GM18519 (cell line): Measurements from ENCODE around the gene EGFL7.

ENCODE experiments used
- ATAC-seq: cut with Tn5 transposase; IDR thresholded peaks from one replicate; pipeline ENCODE4 v1.9.1; 2021; ENCODE audit warnings: mild to moderate bottlenecking, moderate library complexity; ENCODE audit not compliant: unreplicated experiment, low FRiP score

Gene EGFL7

GRCh38 chr9:136684799-136685198 lies 22.1 kb downstream of the EGFL7 start:
- ATAC-seq, result no peak

GRCh38 chr9:136685216-136685615 lies 22.5 kb downstream of the EGFL7 start:
- no peak for ATAC-seq

DNA sequence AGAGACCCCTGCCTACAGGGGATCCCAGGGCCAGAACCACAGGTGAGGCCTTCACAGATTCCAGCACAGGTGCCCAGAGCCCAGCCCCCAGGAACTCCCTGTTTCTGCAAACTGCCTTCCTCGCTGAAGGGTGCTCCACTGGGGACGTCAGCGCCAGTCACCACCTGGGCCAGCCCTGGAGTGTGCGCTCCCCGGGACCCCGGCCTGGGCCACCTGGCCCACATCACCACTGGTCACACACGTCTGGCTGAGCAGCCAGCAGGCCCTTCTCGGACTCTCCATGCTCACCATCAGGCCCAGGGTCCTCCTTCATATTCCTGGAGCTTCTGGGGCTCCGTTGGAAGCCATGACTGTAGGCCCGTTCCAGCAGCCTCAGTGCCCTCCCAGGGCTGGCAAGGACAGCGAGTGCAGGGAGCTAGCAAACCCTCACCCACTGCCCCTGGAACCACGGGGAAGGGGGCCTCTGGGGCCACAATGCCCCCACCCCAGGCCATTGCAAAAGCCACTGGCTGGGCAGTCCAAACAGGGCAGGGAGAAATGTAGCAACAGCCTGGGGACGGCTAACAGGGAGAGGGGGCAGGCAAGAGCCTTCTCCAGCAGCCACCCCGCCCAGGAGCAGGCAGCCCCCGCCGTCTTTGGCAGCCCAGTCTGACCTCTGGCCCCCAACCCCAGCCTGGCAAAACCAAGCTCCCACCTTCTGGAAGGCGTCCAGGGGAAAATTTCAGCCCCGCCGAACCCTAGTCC lies 23.2 kb downstream of the EGFL7 start:
- no peak for ATAC-seq

DNA sequence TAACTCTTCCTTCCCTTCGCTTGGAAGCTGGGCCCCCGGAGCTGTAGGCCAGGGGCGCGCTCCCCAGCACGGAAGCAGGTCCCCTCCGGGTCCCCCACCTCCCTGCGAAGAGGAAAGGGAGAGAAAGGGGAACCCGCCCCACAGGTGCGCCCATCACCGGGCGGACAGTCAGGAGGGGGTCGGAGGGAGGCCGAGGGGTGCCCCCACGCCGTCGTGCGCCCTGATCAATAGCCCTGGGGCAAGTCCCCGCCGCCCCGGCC lies 23.7 kb downstream of the EGFL7 start:
- ATAC-seq, result no peak

- no peak for ATAC-seq
These were observed 24.3 kb downstream of the EGFL7 start, which contains the start of gene AGPAT2 for GRCh38 chr9:136686794-136687711. Gene AGPAT2 (minus strand): TSS chr9:136687457. CDS start chr9:136687357, 100 bp downstream.

- no peak for ATAC-seq
These were observed 25.1 kb downstream of the EGFL7 start for GRCh38 chr9:136687721-136688223.

- ATAC-seq, result no peak
These were observed 25.8 kb downstream of the EGFL7 start for GRCh38 chr9:136688274-136689107.

DNA sequence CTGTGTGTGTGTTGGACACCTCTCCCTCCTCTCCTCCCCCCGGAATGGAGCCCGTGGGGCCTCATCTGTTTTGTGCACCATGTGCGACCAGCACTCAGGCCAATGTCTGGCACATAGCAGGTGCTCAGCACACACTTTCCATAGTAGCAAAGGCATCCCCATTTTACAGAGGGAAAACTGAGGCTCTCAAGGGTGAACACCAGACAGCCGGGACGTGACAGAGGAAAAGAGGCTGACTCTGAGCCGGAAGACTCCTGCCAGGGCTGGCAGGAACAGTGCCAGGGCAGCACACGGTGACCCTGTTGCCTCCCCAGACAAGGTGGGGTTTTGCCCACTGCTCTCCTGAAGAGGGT lies 26.4 kb downstream of the EGFL7 start:
- ATAC-seq, result no peak

- ATAC-seq, result no peak
These were observed 27.5 kb downstream of the EGFL7 start for GRCh38 chr9:136690104-136690805.

DNA sequence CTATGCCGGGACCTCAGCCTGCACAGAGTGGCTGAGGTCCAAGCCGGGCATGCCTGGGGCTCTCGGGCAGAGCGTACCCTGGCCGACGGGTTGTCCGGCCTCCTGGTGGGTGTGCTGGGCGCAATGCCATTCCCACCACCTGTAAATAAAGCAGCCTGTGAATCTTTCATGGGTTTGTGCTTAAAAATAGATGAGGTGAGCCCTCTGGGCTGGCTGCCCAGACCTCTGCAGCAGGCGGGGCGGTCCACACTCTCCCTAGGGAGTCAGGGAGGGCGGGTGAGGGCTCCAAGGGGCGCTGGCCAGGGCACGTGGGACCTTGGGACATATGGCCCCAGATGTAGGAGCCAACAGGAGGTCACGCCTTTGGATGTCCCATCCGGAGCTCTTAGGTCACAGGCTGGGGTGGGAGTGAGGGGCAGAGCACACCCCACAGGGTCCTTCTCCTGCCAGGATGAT lies 28.1 kb downstream of the EGFL7 start:
- no peak for ATAC-seq

- ATAC-seq, result no peak
These were observed 28.8 kb downstream of the EGFL7 start for GRCh38 chr9:136691316-136692184.

GRCh38 chr9:136692185-136693134 lies 29.7 kb downstream of the EGFL7 start:
- ATAC-seq, result no peak

DNA sequence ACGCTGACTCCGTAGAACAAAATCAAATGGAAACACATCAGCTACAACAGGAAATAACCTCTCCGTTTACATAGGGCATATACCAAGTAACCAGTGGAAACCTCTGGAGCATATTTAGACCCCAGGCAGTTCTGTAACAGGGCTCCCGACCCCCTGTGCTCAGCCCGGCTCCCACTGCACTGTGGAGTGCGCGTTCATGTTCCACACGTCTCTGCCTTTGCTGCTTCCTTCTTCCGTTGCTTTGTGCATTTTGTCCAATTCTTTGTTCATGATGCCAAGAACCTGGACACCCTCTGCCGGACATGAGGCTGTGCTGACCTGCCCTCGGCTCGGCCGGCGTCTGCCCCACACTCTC lies 30.4 kb downstream of the EGFL7 start:
- no peak for ATAC-seq

GRCh38 chr9:136693490-136694162 lies 30.9 kb downstream of the EGFL7 start:
- no peak for ATAC-seq

DNA sequence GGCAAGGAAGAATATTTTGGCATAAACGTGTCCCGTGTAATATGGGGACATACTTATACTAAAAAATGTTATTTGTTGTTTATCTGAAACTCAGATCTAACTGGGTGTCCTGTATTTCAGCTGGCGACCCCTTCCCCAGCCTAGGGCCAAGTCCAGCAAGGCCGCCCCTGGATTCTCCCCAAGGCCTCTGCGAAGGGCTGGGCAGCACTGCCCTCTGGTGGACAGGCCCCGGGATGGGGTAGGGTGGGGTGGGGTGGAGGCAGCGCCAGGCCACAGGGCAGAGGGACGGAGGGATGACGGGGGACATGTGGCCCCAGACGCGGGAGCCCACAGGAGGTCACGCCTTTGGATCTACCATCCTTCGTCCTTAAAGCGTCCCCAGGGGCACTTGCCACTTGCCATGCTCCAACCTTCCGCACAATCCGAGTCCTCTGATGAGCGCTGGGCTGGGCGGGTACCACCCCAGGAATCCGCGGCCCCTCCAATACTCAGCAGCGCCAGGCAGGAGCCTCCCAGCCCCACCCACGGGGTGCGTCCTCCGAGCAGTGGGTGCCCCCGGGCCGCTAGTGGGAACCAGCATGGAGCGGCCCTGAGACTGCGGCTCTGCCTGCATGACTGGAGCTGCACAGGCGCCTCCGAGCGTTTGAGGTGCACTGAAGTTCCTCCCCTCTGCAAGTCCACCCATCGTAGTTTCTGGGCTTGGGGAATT lies 31.6 kb downstream of the EGFL7 start:
- no peak for ATAC-seq

GRCh38 chr9:136694872-136695247 lies 32.1 kb downstream of the EGFL7 start:
- no peak for ATAC-seq

GRCh38 chr9:136695435-136695895 lies 32.7 kb downstream of the EGFL7 start:
- ATAC-seq, result no peak
